GM19467 (cell line): ENCODE measurements around the gene PTTG1IP2.

Source experiments
- ATAC-seq: cut with Tn5 transposase; IDR thresholded peaks from one replicate; pipeline ENCODE4 v1.9.1; 2021; ENCODE audit warnings: mild to moderate bottlenecking, moderate library complexity; ENCODE audit not compliant: unreplicated experiment

The PTTG1IP2 gene

DNA sequence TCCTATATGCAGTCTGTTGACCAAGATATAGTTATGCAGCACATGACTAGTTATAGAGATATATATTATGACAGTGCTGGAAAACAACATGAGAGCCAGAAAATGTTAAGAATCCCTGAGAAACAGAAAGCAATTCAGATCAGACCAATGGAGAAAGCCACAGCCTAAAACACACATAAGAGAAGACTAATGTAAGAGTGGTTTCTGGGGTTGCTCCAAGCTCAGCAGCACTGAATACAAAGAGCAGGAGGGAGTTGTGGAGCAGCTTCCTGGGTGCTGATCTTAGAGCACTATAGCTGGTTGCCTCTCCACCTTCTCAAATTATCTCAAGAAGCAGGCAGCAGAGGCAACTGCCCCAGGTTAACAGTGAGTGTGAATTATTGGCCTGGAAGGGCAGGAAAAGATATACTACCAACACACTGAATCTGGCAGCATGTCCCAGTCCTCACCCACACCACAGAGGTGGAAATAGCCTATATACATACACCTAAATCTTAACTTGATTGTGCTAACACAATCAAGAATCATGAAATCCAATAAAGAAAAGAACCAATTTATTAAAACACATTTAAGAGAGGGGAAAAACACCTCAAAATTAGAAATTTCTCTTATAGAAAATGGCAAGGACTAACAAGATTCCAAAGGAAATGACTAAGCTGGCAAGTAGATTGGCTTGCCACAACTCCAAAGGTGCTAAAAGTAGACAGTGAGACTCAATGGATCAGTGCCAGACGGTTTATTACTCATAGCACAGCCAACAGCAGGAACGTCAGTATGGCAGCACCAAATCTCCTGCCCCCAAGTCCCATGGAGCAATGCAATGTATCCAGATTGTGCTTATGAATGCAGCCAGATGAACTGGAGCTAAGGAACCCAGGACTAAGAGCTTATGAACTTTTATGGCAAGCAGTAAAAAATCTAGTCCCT lies 5.1 kb downstream of the PTTG1IP2 start:
- ATAC-seq, result no peak

DNA sequence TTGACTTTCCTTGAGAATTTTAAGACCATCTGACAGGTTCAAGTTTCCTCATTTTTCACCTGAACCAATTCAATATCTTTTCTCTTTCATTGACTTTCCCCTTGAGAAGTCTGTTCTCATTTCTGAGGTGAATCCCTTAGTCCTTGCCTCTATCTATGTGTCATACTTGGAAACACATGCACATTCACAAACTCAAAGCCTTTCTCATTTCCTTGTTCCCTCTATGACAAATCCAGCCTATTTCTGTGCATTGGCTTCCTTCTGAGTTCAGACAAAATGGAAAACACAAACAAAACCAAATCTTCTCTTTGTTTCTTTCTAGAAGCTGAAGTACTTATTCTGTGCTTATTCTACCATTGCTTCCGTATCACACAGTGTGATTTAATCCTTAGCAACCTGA lies 13.8 kb downstream of the PTTG1IP2 start:
- no peak for ATAC-seq

DNA sequence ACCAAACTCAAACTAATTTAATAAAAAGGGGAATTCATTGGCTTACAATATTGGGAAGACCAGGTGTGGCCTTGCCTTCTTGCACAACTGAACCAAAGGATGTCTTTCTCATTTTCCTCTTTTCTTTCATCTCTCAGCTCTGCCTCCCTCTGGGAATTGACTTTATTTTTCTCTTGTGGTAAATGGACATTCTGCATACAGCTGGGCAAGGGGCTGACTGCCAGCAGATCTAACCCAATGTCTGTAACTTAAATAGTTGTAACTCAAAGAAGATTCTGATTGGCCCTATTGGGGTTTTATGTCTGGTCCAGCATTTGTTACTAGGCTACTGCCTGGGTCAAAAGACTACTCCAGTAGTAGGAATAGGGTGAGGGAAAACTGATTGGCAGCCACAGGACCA lies 15.3 kb downstream of the PTTG1IP2 start:
- ATAC-seq, result no peak

DNA sequence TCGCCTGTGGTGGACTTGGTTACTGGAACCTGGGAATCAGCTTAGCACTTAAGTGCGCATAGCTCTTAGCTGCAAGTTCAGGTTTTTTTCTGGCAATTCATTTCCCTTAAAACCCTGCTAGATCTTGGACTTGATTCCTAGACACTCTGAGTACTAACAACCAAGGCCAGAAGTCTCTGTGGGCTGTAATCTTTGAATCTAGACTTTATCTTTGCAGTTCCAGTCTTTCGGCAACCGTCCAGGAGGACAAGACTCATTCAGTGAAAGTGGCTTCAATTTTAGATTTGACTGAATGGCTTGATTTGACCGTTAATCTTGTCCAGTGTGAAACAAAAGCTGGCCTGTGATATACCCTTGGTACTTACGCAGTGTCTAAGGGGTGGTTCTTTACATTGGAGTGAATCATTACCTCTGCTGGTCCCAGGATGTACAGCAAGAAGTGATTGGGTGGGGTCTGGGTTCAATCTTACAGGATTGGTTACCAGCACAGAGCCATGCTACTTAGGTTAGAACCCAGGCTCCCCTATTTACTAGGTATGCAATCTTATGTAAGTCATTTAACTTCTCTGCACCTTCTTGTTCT lies 16.4 kb downstream of the PTTG1IP2 start:
- no peak for ATAC-seq

DNA sequence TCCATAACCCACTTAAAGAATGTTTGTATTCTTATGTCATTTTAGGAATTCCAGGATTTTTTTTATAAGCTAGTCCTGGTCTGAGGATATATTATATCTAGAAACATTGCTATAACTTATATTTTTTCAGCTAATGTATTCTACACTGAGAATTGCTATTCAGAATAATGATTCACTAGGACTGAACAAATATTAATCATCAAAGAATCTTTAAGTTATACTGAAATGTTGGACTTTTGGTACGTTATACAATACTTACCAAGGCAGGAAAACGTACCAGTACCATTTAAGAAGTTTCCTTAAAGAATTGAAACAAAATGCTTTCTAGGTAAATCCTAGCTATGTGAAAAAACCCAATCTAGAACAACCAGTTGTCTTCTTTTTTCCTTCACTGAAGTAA lies 18.4 kb downstream of the PTTG1IP2 start:
- ATAC-seq, result no peak

DNA sequence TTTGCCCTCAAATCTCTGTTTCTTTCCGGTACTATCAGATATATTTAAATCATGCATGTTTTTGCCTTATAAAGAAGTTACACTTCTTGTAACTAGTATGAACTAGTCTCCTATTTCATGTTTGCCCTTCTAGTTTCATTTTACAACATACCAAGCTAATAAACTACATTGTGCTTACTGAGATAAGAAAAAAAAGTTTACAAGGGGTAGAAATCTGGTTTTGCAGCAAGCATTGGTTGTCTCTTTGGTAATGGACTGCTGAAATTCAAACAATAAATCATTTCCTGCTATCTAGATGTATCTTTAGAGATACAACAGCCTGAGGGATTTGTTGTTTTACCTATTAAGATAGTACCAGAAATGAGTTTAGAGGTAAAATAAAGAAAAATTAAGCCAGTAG lies 18.8 kb downstream of the PTTG1IP2 start:
- ATAC-seq, result no peak

DNA sequence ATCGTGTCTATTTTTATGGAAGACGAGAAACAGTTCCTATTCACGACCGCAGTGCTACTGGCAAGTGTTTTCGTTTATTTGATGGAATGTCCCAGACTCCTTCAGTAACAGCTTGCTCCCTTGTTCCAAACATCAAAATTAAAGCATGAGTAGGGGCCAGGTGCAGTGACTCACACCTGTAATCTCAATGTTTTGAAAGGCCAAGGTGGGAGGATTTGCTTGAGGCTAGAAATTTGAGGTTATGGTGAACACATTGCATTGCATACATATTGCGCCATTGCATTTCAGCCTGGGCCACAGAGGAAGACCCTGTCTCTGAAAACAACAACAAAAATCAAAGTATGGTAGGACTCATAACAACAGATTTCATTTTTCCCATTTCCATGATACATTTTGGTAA lies 22.8 kb downstream of the PTTG1IP2 start:
- ATAC-seq, result no peak

DNA sequence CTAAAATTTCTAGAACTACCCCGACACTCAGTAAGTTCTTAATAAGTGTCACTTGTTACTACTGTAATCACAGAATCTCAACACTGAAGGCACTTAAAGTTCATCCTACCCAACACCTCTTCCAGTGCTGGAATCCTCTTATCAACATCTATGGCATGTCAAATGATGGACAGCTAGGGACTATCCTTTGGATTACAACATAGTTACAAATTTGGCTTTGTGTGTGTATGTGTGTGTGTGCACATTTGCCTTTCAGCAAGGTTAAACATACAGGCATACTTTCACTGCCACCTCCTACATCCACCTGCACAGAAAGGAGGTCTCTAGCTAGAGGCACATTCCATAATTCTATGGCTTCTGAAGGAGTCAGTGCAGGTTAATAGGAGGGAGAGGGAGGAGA lies 25.8 kb downstream of the PTTG1IP2 start:
- no peak for ATAC-seq

DNA sequence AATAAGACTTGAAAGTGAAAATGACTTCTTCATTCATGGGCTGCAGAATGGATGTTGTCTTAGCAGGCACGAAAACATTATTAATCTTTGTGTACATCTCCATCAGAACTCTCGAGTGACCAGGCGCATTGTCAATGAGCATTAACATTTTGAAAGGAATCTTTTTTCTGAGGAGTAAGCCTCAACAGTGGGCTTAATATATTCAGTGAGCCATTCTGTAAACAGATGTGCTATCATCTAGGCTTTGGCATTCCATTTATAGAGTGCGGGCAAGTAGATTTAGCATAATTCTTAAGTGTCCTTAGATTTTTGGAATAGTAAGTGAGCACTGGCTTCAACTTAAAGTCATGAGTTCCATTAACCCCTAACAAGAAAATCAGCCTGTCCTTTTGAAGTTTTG lies 33.1 kb downstream of the PTTG1IP2 start:
- no peak for ATAC-seq

DNA sequence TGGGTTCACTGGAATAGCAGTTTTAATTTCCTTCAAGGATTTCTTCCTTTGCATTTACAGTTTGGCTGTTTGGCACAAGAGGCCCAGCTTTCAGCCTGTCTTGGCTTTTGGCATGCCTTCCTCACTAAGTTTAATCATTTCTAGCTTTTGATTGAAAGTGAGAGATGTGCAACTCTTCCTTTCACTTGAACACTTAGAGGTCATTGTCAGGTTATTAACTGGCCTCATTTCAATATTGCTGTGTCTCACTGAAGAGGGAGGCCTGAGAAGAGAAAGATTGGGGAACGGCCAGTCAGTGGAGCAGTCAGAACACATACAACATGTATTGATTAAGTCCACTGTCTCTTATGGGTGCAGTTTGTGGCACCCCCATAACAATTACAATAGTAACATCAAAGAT lies 33.9 kb downstream of the PTTG1IP2 start:
- peak; percentile 51 for ATAC-seq

DNA sequence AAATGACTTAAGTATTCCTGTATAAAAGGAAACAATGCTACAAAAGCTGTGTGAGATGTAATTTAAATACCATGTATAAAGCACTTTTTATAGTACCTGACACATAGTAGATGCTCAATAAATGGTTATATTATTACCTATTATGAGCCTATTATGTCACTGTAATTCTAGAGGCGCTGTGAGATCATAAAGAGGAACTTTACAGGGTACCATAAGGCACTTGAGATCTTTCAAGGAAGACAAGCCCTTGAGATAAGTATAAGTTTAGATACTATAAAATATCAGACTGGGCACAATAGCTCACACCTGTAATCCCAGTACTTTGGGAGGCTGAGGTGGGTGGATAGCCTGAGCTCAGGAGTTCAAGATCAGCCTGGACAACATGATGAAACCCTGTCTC lies 38.3 kb downstream of the PTTG1IP2 start:
- no peak for ATAC-seq

DNA sequence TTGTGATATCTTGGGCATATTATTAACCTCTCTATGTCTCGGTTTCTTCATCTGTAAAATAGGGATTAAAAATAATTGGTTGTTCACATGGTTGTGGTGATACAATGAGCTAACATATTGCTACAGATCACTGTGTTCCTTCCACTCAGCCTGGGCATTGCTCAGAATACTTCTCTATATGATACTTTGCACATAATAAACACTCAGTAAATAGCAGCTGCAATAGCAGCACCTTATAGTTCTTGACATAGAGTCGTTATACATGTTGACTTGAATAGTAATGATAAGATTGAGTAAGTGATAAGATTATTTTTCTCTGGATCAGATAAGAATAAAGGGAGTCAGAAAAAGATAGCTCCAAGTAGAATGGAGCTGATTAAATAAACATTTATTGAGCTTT lies 42.3 kb downstream of the PTTG1IP2 start:
- ATAC-seq, result no peak

DNA sequence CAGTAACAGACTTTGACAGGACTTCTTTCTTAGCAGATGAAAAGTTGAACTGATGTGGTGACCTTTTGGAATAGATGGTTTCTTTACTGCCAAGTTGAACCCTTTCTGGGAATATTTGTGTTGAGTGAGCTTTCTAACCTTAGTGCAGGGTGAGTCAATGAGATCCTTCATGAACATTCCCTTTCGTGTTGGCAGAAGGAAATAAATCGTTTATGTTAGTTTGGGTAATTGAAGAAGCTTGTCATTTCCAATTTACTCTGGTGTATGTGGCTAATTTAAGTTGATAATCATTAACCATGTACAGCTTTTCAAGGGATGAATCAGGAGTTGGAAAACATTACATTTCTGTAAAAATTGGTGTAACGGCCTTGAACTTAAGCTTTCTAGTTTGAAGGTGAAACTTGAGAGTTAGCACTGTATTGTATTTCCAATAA lies 43.4 kb downstream of the PTTG1IP2 start:
- no peak for ATAC-seq

DNA sequence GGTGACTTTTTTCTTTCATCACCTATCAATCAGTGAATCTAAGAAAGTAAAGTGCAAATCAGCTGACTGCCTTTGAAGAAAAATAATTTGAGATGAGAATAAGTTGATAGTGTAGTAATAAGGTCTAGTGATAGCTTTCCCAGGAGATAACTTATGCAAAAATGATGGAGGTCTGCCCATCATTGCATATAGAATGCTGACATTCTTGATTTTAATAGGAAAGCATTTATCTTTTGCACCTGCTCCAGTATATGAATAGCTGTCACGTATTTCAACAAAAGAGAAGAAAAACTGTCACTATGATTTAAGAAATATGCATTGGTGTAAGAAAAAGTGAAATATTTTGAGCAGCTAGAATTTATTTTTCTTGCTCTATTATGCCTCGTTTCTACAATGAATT lies 46.8 kb downstream of the PTTG1IP2 start:
- no peak for ATAC-seq

DNA sequence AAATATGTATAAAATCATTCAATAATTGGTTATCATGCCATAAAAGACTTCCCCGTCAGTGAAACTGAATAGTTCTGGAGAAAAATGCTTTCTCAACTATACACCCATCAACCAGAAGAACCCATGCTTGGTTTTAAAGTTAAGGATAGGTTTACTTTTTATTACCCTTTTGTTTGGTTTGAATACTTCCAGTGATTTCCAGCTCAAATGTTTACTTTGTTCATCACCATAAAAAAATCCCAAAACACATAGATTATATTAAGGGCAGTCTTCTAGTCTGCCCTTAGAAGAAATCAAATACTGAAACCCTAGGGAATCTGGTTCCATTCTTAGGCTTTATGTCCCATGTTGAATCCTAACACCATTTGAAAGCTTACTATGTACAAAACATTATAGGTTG lies 49.2 kb downstream of the PTTG1IP2 start:
- no peak for ATAC-seq

DNA sequence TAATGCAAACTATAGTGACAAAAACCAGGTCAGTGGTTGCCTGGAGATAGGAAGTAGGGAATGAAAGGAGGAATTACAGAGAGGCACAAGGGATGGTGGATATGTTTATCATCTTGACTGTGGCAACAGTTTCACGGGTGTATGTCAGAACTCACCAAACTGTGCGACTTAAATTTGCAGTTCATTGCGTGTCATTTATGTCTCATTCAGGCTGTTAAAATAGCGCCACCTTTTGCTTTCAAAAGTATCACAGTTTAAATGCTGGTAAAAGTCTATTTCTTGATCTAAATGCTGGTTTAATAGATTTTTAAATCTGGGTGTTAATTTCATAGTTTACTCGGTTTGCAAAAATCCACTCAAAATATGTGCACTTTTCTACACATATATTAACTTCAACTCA lies 51.0 kb downstream of the PTTG1IP2 start:
- no peak for ATAC-seq

DNA sequence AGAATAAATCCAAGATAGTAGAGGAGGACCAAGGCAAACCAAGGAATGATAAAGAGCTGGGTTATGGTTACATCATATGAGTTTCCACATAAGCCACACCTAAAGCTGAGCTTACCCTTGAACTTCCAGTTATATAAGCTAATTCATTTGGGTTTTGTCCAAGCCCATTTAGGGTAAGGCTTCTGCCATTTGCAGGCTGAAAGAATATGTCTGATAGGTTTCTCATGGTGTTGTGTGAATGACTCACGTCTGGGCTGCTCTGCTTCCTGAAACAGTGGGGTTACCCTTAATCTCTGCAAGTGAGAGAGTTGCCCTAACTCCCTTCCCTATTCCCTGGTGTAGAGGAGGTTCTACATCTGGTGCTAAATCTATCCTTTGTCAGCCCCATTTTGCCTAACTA lies 60.8 kb downstream of the PTTG1IP2 start:
- no peak for ATAC-seq

DNA sequence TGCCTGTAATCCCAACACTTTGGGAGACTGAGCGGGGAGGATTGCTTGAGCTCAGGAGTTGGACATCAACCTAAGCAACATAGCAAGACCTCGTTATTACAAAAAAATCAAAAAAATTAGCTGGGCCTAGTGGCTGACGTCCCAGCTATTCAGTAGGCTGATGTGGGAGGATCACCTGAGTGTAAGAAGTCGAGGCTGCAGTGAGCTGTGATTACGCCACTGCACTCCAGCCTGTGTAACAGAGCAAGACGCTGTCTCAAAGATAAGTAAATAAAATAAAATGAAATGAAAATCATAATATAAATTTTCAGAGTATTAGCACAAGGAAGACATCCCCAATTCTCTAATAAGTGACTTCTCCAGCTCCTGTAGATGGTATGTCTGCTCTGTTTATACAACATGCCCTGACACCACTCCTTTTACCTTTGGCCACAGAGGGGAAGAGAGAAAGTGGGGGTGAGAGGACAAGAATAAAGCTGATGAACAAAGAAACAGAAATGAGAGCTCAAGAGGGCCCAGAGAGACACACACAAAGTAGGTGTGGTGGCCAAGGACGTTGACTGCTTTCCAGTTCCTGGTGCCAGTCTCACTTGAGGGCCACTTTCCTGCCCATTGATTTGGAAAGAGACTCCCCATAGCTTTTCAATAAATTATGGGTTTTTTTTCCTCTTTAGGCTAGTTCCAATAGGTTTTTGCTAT lies 62.9 kb downstream of the PTTG1IP2 start:
- ATAC-seq, result no peak

DNA sequence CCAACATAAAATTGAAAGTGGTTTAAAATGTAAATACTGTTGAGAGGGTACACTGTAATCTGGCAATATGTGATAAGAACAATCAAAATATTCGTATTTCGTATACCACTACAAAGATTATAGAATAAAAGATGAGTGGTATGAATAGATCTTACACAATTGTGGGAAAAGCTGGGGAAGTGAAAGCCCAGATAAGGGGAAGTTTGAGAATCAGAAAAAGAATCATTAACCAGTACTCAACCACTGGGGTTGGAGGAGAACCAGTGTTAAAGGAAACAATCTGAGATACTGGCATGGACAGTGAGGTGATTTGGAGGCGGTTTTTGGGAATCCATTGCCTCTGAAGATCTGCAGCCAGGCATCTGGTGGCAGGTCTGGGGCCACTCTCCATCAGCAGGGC lies 67.0 kb downstream of the PTTG1IP2 start:
- ATAC-seq, result peak; percentile 90

DNA sequence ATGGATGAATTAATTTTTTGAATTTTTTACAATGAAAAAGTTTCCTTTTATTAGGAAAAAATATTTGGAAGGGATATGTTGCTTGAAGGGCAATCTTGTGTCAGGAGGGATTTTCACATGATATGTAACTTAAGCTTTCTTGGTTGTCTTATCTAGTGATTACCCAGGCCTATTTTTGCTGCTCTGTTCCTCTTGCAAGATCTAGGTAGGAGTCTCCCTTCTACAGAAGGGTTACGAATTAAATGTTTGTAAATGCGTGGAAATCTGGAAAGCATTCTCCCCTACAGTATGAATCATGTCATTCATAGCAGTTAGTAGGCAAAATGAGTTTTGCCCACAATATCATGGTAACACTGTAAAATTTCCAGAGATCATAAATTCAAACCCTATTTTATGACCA lies 69.0 kb downstream of the PTTG1IP2 start:
- no peak for ATAC-seq

DNA sequence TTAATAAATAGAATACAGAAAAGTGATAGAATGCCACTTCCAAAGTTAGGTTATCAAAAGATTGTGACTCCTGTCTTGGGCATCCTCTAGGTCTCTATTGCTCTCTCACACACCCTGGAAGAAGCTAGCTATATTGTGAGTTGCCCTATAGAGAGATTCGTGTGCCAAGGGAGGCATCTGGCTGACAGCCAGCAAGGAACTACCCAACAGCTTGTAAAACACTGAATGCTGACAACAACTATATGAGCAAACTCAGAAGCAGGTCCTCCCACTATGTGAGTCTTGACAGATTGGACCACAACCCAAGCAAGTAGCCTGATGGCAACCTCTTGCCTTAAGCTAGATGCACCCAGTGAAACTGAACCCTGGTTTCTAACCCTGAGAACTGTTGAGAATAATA lies 71.0 kb downstream of the PTTG1IP2 start:
- no peak for ATAC-seq

DNA sequence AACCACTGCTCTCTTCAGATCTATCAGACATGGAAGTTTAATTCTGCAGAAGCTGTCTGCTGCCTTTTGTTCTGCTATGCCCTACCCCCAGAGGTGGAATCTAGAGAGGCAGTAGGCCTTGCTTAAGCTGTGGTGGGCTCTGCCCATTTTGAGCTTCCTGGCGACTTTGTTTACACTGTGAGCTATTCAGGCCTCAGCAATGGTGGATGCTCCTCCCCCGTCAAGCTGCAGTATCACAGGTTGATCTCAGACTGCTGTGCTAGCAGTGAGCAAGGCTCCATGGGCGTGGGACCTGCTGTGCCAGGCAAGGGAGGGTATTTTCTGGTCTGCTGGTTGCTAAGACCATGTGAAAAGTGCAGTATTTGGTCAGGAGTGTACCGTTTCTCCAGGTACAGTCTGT lies 81.6 kb downstream of the PTTG1IP2 start:
- ATAC-seq, result no peak
